ENCODE results near the gene PPM1J.

The PPM1J gene

DNA sequence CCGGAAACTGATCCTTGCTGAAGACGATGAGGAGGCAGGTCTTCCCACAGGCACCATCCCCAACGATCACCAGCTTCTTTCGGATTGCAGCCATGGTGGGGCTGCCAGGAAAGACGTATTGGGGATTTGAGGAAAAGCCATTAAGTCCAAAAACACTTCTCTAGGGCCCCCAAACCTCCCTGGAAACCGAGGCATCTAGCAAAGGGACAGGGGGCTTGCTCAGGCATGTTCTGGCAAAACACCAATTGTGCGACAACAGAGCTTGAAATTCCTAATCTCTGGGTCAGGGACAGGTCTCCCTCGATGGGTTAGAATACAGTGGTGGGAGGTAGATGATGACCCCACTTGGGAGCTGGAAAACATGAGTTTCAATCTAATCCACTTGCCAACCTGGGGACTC lies 11.4 kb downstream of the PPM1J start:
- DNase-seq: no peak

DNA sequence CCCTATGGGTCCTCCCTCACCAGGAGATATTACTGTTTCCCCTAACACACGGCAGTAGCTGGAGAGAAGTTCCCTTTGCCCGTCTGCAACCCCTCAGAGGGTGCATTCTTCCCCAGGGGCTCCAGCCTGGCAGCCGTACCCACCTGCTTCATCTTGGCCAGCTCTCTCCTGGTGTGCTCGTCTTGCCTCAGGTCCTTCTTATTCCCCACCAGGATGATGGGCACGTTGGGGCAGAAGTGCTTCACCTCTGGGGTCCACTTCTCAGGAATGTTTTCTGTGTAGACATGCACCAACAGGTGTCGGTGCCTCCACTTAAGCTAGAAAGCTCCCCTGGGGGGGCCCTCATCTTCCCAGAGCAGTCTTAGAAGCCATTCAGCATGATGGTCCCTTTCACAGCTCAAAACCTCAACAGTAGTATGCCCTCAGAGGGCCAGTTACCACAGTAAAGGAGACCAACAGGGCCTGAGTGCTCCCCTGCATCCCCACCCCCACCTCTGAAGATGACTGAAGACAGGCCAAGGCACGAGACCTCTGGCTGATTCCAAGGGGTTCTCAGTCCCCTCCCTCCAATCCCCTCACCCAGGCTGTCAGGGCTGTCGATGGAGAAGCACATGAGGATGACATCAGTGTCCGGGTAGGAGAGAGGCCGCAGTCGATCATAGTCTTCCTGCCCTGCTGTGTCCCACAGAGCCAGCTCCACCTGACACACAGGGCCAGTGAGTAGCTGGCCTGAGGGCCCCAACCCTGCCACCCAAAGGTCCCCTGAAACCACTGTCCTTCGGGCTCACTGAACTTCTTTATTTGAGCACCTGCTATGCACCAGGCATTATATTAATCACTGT lies 12.5 kb downstream of the PPM1J start:
- DNase-seq: no peak

DNA sequence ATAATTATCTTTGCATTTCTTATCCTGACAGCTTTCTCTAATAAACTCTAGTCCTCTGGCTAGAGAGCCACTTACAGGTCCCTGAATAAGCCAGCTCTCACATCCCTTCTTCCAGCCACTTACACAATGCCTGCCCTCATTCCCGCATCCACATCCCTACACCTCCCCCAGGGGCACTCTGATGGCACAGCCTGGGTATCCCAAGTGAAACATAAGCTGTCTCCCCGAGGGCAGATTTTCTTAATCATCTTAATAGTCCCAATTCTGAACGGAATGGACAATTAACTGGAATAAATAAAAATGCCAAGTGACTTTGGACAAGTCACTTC lies 13.1 kb downstream of the PPM1J start:
- no peak for DNase-seq

DNA sequence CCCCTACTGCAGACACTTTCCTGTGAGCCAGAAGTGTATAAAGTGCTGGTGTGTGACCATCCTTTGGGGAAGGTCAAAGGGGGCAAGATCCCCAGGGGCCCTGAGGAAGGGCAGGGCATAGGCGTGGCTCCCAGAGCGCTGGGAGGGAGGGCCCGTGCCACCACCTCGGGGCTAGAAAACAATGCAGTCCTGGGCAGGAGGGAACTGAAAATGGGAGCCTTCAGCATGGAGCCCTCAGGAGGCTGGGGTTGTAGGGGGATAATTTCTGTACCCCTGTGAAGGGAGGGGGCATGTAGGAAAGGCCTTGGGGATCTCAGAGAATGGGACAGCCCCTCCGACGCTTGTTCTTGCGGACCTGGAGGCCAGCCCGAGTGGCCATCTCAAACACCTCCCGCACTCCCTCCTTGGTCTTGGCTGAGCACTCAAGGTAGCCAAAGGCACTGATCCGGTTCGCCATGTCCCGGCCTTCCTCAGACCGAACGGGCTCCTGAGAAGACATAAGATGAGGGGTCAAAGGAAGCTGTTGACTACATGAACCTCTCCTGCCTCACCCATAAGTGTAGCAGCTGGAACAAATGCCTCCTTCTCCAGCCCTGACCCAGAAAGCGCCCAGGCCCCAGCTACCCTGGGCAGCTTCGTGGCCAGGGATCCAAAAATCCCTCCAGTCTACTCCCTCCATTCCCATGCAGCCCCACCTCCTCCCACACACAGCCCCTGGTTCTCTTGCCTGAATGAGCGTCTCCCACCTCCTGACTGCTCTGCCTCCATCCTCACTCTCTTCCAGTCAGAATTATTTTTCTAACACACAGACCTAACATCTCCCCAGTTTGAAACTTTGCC lies 13.7 kb downstream of the PPM1J start:
- no peak for DNase-seq

DNA sequence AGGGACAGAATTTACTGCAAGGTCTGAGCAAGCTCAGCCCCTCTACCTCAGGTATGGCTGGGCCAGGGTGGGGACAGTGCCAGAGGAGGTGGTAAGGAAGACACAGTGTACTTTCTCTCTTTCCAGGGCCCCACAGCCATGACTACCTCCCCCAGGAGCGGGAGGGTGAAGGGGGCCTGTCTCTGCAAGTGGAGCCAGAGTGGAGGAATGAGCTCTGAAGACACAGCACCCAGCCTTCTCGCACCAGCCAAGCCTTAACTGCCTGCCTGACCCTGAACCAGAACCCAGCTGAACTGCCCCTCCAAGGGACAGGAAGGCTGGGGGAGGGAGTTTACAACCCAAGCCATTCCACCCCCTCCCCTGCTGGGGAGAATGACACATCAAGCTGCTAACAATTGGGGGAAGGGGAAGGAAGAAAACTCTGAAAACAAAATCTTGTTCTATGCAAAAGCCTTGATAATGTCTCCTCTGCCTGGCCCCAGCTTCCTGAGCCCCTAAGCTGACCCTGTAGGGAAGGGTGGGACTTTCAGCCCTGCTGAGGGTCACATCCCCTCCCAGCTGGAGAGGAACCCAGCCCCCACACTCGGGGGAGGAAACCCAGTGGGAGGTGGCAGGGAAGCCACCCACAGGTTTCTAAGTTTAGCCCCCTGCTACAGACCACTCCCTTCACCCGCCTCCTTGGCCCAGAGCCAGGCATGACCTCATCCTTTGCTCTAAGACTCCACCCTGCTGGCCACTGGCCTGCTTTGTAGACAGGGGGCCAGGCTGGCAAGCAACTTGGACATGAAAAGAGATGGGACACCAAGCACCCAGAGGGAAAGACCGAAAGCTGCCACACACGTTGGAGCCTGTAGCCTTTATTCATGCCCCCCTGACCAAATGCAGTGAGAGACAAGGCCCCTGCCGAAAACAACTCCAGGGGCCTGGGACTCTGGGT lies 14.6 kb downstream of the PPM1J start:
- DNase-seq: peak; percentile 40

DNA sequence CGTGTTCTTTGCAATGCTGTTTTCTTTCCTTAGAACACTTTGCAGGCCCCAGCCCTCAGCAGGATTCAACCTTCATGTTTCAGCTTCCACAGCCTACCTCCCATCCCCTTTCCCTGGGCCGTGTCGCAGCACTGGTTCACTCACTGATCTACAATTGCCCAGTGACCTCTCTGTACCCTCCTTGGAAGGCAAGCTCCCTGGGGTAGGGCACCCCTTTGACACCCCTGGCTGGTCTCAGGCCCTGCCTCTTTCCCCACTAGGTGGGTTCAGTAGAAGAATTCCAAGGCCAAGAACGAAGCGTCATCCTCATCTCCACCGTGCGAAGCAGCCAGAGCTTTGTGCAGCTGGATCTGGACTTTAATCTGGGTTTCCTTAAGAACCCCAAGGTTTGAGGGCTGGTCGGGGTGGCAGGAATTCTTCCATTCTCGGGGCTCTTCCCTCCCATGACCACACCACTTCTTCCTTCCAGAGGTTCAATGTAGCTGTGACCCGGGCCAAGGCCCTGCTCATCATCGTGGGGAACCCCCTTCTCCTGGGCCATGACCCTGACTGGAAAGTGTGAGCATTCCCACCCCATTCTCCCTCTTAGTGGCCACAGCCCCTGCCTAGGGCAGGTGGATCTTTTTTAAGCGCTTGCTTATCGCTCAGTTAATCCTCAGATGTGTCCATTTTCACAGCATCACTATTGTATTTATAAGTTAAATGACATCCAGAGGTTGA lies 15.5 kb downstream of the PPM1J start:
- DNase-seq: no peak

DNA sequence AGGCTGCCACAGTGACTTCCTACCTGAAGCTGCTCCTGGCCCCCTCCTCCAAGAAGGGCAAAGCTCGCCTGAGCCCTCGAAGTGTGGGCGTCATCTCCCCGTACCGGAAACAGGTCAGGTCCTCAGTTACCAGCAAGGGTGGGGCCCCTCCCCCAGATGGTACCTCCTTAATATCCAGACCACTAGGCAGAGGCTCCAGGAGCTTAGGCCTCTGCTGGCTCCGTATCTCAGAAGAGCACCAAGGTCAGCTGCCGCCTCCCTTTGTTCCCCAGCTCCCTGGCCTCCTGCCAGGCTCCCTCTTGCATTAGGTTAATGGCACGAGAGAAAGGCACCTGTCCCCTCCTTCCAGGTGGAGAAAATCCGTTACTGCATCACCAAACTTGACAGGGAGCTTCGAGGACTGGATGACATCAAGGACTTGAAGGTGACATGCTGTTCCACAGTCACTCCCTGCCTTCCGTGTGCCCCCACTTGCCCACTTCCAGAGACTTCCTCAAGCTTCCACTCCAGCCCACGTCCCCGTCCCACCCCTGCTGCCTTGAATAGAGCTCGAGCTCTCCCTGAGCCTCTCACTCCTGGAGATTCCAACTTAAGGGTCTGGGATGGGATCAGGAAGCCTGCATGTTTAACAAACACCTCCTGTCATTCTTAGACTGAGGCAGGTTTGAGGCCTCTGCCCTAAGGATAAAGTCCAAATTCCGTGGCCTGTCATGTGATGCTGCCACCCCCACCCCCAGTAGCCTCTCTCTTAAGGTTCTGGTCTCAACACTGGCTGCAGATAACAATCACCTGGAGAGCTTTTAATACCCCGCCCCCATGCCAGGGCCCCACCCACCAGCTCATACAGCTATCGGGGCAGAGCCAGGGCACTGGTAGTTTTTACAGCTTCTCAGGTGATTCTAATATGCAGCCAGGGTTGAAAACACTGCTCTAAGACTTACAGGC lies 16.5 kb downstream of the PPM1J start:
- DNase-seq: no peak

DNA sequence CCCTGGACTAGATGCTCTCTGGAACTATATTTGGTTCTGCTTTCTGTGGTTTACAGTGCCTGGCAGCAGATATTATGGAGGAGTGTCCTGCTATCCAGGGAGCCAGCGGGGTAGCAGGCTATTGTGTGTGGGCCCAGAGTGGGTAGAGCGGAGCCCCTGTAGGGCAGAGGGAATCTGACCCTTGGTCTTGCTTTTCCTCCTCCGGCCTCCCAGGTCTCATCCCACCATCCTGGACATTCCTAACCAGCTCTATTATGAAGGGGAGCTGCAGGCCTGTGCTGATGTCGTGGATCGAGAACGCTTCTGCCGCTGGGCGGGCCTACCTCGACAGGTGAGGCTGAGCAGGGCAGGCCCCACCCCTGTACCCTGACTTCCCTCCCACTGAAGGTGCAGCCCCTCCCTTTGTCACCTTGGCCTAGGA lies 17.3 kb downstream of the PPM1J start:
- no peak for DNase-seq

DNA sequence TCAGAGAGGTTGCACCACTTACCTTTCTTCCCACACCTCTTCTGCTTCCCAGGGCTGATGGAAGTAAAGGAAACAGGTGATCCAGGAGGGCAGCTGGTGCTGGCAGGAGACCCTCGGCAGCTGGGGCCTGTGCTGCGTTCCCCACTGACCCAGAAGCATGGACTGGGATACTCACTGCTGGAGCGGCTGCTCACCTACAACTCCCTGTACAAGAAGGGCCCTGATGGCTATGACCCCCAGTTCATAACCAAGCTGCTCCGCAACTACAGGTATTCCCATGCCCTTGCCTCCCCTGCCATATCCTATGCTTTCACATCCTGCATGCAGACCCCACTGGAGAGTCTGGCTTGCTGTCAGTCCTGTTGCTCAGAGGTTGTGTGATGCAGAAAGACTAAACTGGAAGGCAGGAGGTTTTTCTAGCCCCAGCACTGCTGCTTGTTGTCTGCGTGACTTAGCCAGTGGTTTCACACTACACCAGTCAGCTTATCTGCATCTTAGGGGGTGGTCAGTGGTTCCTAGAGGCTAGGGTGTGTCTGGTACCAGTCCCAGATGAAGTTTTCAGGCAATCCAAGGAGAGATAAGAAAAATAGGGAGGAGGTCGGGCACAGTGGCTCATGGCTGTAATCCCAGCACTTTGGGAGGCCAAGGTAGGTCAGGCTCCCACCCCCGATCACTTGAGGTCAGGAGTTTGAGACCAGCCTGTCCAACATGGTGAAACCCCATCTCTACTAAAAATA lies 18.4 kb downstream of the PPM1J start:
- no peak for DNase-seq

DNA sequence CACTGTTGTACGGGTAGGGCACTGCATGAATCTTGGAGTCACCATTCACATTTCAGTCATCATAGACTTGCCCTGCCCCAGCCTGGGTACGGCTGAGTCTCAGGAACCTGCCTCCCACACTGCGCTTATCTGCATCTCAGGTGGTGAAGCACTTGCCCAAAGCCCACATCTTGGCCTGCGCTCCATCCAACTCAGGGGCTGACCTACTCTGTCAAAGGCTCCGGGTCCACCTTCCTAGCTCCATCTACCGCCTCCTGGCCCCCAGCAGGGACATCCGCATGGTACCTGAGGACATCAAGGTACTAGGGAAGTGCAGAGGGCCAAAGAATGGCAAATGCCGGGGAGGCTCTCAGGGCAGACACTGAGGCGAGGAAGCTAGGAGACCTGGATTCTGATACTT lies 19.9 kb downstream of the PPM1J start:
- DNase-seq: no peak

DNA sequence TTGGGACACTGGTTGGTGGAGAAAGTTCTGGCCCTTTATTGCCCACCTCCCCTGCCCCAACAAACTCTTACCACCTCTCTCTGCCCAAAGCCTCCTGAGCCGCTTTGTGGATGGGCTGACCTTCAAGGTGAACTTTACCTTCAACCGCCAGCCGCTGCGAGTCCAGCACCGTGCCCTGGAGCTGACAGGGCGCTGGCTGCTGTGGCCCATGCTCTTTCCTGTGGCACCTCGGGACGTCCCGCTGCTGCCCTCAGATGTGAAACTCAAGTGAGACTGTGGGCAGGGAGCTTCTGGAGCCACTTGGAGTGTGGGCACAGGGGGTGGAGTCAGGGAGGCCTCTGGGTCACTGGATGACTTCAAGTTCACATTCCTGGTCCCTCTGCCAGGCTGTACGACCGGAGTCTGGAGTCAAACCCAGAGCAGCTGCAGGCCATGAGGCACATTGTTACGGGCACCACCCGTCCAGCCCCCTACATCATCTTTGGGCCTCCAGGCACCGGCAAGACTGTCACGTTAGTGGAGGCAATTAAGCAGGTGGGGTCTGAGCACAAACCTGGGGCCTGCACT lies 20.7 kb downstream of the PPM1J start:
- DNase-seq: no peak

DNA sequence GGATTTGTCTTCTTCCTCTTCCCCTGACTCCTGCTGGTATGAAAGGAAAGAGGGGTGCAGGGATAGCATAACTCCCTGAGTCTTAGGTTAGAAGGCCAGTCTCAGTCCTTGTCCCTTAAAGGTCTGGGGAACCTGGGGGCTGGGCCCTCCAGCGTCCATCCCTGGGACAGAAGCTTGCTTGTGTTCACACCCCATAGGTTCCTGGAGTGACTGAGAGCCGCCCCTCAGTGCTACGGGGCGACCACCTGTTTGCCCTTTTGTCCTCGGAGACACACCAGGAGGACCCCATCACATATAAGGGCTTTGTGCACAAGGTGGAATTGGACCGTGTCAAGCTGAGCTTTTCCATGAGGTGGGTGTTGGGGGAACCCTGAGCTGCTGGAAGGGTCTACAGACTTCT lies 21.3 kb downstream of the PPM1J start:
- DNase-seq: no peak

DNA sequence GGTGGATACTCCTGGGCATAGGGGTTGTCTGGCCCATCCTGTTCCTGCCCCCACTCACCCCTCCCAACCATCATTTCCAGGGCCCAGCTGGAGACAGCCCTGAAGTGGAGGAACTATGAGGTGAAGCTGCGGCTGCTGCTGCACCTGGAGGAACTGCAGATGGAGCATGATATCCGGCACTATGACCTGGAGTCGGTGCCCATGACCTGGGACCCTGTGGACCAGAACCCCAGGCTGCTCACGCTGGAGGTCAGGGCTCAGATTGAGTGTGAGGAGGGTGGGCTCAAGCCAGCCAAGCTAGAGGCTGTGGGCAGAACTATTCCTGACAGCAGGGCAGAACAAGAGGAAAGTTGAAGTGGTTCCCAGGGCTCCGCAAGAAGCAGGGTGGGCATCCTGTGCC lies 22.5 kb downstream of the PPM1J start:
- no peak for DNase-seq

DNA sequence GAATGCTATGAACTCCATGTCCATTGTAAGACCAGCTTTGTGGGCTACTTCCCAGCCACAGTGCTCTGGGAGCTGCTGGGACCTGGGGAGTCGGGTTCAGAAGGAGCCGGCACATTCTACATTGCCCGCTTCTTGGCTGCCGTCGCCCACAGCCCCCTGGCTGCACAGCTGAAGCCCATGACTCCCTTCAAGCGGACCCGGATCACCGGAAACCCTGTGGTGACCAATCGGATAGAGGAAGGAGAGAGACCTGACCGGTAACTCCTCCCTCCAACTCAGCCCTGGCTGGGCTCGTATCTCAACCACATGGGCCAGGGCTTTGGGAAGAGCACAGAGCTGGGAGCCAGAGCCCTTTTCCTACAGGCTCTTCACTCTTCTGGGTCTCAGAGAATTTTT lies 25.3 kb downstream of the PPM1J start:
- DNase-seq: no peak

DNA sequence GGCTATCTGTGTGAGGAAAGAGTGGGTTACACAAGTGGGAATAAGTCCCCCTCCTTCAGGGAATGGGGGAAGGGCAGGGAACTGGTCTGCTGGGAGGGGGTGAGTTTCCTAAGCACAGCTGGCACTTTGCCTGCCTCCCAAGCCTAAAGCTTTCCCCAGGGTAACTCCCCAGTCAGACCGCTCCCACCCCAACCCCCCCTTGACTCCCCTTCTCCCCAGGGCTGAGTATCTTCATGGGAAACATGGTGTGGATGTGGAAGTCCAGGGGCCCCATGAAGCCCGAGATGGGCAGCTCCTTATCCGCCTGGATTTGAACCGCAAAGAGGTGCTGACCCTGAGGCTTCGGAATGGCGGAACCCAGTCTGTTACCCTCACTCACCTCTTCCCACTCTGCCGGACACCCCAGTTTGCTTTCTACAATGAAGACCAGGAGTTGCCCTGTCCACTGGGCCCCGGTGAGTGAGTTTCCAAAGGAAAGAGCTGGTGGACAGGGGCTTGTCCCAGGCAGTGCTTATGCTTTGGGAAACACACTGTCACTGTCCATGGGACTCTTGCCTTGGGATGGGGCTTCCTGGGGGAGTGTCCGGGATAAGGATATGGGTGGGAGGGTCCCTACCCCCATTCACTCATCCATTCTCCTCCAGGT lies 25.8 kb downstream of the PPM1J start:
- no peak for DNase-seq

DNA sequence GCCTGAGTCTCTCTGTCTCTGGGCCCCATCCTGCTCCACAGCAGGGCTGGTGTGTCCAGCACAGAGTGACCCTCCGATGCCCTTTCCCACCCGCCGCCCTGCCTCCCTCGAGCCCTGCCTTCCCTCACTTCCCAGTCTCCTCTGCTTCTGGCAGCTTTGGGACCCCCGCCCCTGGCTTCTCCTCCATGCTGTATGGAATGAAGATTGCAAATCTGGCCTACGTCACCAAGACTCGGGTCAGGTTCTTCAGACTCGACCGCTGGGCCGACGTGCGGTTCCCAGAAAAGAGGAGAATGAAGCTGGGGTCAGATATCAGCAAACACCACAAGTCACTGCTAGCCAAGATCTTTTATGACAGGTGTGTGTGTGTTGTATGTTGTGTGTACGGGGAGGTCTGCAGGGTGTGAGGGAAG lies 26.3 kb downstream of the PPM1J start:
- DNase-seq: no peak

DNA sequence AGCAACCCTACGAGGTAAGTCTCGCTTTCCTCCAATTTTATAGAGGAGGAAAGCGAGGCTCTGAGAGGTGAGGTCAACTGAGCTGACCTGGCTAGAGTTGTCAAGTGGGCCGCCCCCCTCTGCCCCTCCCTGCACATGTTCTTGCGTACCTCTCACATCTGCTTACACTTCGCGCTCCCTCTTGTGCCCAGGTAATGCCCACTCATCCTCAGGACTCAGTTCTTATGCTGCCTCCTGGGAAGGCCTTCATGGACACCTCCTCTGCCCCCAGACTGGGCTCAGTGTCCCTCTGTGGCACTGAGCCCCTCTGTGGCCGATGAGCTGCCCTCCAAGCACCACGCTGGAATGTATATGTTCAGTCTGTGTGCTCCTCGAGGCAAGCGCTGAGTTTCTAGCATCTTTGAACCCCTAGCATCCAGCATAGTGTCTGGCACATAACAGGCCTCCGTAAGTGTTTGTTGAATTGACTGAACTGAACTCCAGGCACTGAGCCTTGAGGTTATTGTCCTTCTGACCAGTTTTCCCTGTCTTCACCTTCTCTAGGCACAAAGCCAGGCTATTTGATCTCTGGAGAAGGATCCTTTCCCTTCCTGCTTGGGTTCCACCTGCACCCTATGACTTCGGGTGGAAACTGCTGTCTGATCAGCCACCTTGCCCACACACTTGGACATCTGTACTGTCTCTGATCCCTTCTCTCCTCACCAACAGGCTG lies 27.2 kb downstream of the PPM1J start:
- DNase-seq: no peak

DNA sequence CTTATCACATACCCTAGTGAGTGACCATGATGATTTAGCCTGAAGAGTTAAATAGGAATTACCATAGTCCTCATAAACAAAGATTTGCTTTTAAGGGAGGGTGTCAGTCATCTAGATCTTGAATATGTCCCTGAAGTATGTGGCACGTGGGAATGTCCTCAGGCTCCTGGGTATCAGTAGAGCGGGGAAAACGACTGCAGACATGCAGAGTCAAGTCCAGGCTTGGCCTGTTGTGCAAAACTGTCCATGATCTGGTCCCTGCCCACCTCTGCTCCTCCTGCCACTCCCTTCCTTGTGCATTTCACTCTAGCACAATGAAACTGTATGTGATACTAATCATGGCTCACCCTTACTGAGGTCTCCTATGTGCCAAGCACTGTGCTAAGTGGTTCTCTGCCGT lies 27.8 kb downstream of the PPM1J start:
- no peak for DNase-seq

DNA sequence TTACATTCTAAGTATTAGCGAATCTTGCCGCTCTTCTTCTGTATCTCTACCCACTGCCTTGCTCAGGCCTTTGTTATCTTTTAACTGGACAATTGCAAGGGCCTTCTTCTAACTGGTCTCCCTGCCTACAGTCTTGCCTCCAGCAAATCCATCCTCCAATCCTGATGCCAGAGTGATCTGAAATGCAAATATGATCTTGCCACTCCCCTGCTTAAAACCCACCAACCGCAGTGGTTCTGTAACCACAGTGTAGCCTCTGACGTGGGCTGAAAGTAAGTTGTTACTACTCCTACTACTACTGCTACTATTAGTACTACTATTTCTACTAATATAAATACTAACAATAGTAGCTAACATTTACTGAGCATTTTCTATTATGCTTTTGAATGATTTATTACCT lies 28.3 kb downstream of the PPM1J start:
- no peak for DNase-seq
